GM12878 (cell line): ENCODE data around the gene ZNF444. TPM values are rescaled to one million over a fixed set of nuclear protein-coding genes. Genes with fewer than 3 reads are reported as not detected.

Experiments
- ATAC-seq: fragments of 200-7000 bp; cut with Tn5 transposase; 3 replicates; pipeline ENCODE4 v1.9.1; 2020; ENCODE audit warnings: mild to moderate bottlenecking, moderate library complexity
- BruUV-seq: library from RNA; stranded (reverse); fragments of 400-500 nt; replicated peaks from 2 replicates; lab custom pipeline; 2021; lab: Mats Ljungman, UMichigan
- CTCF ChIA-PET: fragments of 300-600 bp; sonication (Branson Sonifier 250); formaldehyde crosslinking; extraction: SDS; loops from one replicate; lab custom pipeline; 2021; ENCODE audit warnings: inconsistent platforms; lab: Yijun Ruan, JAX
- POLR2A ChIA-PET: fragments of 350-600 bp; formaldehyde crosslinking; extraction: SDS; loops from one replicate; lab custom pipeline; 2021; ENCODE audit warnings: inconsistent platforms; lab: Charles Lee
- RAD21 ChIA-PET: fragments of 300-600 bp; sonication (Branson Sonifier 250); formaldehyde crosslinking; loops from one replicate; lab custom pipeline; 2023; ENCODE audit warnings: antibody characterized with exemption; ENCODE audit not compliant: unreplicated experiment; lab: Charles Lee
- SMC1A ChIA-PET: fragments of 300-600 bp; sonication (Branson Sonifier 250); formaldehyde crosslinking; loops from one replicate; lab custom pipeline; 2023; ENCODE audit not compliant: unreplicated experiment, uncharacterized antibody; lab: Charles Lee
- DNase-seq: peaks from one replicate; pipeline ENCODE4 v3.0.0-alpha.2; 2011; ENCODE audit warnings: low read depth, low spot score
- FAIRE-seq: peaks from 3 replicates; lab custom pipeline; 2011; peaks lifted over from hg19 to GRCh38; lab: Jason Lieb, UNC
- H2AFZ ChIP-seq: 2 replicates; pipeline ENCODE4 v1.6.0; 2011; ENCODE audit warnings: low read depth, low read length, control low read depth; ENCODE audit not compliant: control insufficient read depth
- H3K27ac ChIP-seq: 2 replicates; pipeline ENCODE4 v1.5.1; 2011; ENCODE audit warnings: control low read depth; ENCODE audit not compliant: control insufficient read depth, insufficient read depth
- H3K27me3 ChIP-seq, 2 experiments: replicated peaks in 1 of 2; 2 replicates each; pipeline versions ENCODE4 v1.6.0 to v1.6.1; 2011; ENCODE audit warnings: low read length in 1 of 2; ENCODE audit not compliant: control insufficient read depth in 2 of 2, insufficient read depth in 2 of 2
- H3K36me3 ChIP-seq, 2 experiments: 2 replicates each; pipeline ENCODE4 v1.5.1; 2011; ENCODE audit warnings: low read length in 1 of 2; ENCODE audit not compliant: control insufficient read depth in 2 of 2, insufficient read depth in 2 of 2
- H3K4me1 ChIP-seq: 2 replicates; pipeline ENCODE4 v1.6.1; 2011; ENCODE audit warnings: mild to moderate bottlenecking, low read length, moderate library complexity, mixed read lengths; ENCODE audit not compliant: control insufficient read depth, insufficient read depth
- H3K4me2 ChIP-seq: 2 replicates; pipeline ENCODE4 v1.6.0; 2011; ENCODE audit warnings: control low read depth; ENCODE audit not compliant: control insufficient read depth, insufficient read depth
- H3K4me3 ChIP-seq: fragments of 200-600 bp; sonication (generic); 2 replicates; pipeline ENCODE4 v1.5.1; 2016
- H3K79me2 ChIP-seq: 2 replicates; pipeline ENCODE4 v1.6.0; 2011; ENCODE audit warnings: low read length; ENCODE audit not compliant: control insufficient read depth, insufficient read depth
- H3K9ac ChIP-seq: 2 replicates; pipeline ENCODE4 v1.8.0; 2011; ENCODE audit warnings: low read length, control low read depth, mixed read lengths; ENCODE audit not compliant: control insufficient read depth, insufficient read depth
- H3K9me3 ChIP-seq: replicated peaks from 3 replicates; pipeline ENCODE4 v1.5.1; 2011; ENCODE audit warnings: mild to moderate bottlenecking, low read length; ENCODE audit not compliant: control insufficient read depth, insufficient read depth
- H4K20me1 ChIP-seq: 2 replicates; pipeline ENCODE4 v1.6.0; 2011; ENCODE audit not compliant: control insufficient read depth, insufficient read depth
- BCL11A ChIP-seq: IDR thresholded peaks from 2 replicates; pipeline ENCODE4 v1.6.1; 2011; ENCODE audit warnings: low read depth, low read length
- HSF1 ChIP-seq: fragments of 150-350 bp; IDR thresholded peaks from 2 replicates; pipeline ENCODE4 v1.6.1; 2014; ENCODE audit warnings: mild to moderate bottlenecking, low read depth, low read length
- MYB ChIP-seq: fragments of 150-350 bp; IDR thresholded peaks from 2 replicates; pipeline ENCODE4 v1.6.1; 2014; ENCODE audit warnings: mild to moderate bottlenecking, low read depth, low read length, borderline replicate concordance
- PML ChIP-seq: IDR thresholded peaks from 2 replicates; pipeline ENCODE4 v1.6.1; 2012; ENCODE audit warnings: low read length, inconsistent platforms
- POLR2A ChIP-seq: IDR thresholded peaks from 2 replicates; pipeline ENCODE4 v1.6.1; 2011; ENCODE audit warnings: low read depth, mild to moderate bottlenecking, low read length
- RUNX3 ChIP-seq: IDR thresholded peaks from 2 replicates; pipeline ENCODE4 v1.6.1; 2012; ENCODE audit warnings: low read length, inconsistent platforms
- TCF3 ChIP-seq: IDR thresholded peaks from 2 replicates; pipeline ENCODE4 v1.6.1; 2012; ENCODE audit warnings: low read depth, mild to moderate bottlenecking, low read length, borderline replicate concordance; ENCODE audit not compliant: insufficient read depth
- ZNF207 ChIP-seq: fragments of 450-650 bp; IDR thresholded peaks from 2 replicates; pipeline ENCODE4 v1.6.1; 2014; ENCODE audit warnings: antibody characterized with exemption, mild to moderate bottlenecking, borderline replicate concordance
- ZNF274 ChIP-seq: IDR thresholded peaks from one replicate; pipeline ENCODE4 v1.8.0; 2011; ENCODE audit not compliant: insufficient read length, insufficient read depth
- WGBS: methylation state at CpG from one replicate; pipeline ENCODE4 v1.1.6; 2016; ENCODE audit warnings: low lambda C conversion rate; ENCODE audit not compliant: insufficient replicate concordance, insufficient coverage; ENCODE audit errors: missing lambda C conversion rate; 5-methylcytosine and 5-hydroxymethylcytosine counted together
- in situ Hi-C: fragments of 300-500 bp; cut with MboI; formaldehyde crosslinking; loops from 9 replicates; pipeline ENCODE4 v1.14.3; 2018; ENCODE audit warnings: mixed read lengths
- intact Hi-C: fragments of 100-400 bp; cut with micrococcal nuclease; formaldehyde crosslinking; loops from one replicate; pipeline ENCODE4 v1.14.2; 2022; ENCODE audit not compliant: unreplicated experiment
- polyA plus RNA-seq, 11 experiments: library from polyadenylated mRNA; depleted of rRNA in 4 of 11; unstranded in 6 of 11; stranded (reverse) in 5 of 11; fragments of >200 nt; fragmentation: Nextera tagmentation in 4 of 11; fragmentation: Illumina TruSeq in 1 of 11; extraction: Ambion mirVana in 4 of 11; extraction: Trizol in 1 of 11; gene quantifications; 1 replicate in 1 of 11; 2 replicates in 10 of 11; pipeline versions ENCODE4 v1.2.1 to v1.2.3, GENCODE V29; 2011 to 2016; ENCODE audit warnings: inconsistent platforms in 2 of 11, missing spikeins in 2 of 11, low read depth in 1 of 11
- total RNA-seq, 4 experiments: library from RNA; depleted of rRNA in 3 of 4; stranded (reverse); fragments of >200 nt in 3 of 4; fragmentation: Illumina TruSeq in 1 of 4; extraction: Trizol in 1 of 4; gene quantifications; 2 replicates each; pipeline versions ENCODE4 v1.2.1 to v1.2.3, GENCODE V29; 2013 to 2021
- TF ChIP-seq, protein P1 (sequence below): IDR thresholded peaks from 2 replicates; pipeline ENCODE4 v1.6.1; 2011; ENCODE audit warnings: low read depth, low read length, improper control_type of control experiment, borderline replicate concordance
- TF ChIP-seq, protein P2 (sequence below): fragments of 450-650 bp; IDR thresholded peaks from 2 replicates; pipeline ENCODE4 v1.6.1; 2016; ENCODE audit warnings: mild to moderate bottlenecking

ZNF444 gene
- total and polyA plus RNA-seq, 10 of the 15 experiments (the other 5 are each of a cell fraction or from before 2014, with no cell fraction given): 0.45 to 28.2 (median 11.6) TPM

DNA sequence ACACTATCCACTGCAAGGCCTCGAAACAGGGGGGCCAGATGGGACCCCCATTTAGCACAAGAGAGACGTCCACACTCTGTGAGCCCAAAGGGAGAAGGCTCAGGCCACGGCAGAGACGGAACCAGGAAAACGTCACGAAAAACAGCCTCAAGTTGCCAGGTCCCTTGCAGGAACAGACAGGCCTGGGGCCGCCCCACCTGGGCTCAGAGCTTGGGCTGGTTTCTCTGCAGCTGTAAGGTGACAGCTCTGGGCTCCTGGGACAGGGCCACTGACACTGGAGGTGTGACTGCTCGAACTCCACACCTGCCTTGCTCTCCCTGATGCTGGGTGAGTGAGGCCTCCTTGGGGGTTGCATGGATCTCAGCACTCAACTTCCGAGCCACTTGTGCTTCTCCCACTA, 23.2 kb upstream of the ZNF444 start:
- RAD21 ChIA-PET: no interaction called here

DNA sequence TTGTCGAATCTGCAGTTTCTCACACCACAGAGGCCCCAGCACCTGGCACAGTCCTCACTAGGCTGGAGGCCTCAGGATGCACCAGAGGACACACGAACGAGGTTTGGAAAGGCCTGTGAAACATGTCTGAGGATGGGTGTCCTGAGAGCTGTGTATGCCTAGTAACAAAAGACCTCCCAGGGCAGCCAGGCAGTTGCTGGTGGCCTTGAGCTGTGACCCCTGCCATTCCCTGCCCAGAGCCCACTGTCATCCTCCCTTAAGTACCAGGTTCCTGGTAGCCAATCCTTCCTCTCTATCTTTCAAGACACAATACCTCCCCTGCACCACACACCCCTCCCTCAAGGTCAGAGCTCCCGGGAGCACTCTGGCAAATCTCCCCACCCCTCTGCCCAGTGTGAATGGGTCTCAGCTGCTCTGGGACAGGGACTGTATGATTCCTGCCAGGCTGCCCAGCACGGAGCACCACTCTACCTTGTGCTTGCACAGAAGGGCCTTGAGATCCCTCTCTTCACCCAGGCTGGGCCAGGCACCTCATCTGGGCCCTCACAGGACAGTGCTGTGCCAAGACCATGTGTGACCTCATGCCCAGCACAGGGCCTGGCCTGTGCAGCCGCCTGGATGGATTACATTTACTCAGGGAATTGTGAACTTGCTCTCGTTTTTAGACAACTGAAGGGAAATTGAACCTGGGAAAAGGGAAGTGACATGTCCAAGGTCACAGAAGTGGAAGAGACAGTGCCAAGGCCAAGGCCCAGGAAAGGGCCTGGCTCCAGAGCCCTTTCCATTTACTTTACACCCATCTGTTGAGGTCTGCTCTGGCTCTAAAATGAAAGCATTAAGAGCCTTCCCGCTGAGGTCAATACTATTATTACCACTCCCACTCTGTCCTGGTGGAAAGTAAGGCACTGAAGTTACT, 22.2 kb upstream of the ZNF444 start:
- H3K27me3 ChIP-seq: no peaks in the 10 kb centered on the region
- in situ Hi-C loops: no loop called here
- H3K36me3 ChIP-seq: peaks cover 1 to 3% of the 10 kb centered on the region in 2 experiments; a peak in 2 of 4 replicates
- ChIA-PET CTCF (no interaction called here), SMC1A (no interaction called here), RAD21 (no interaction called here), POLR2A (no interaction called here)
- peaks cover 59% of the 10 kb centered on the region for H3K79me2 ChIP-seq
- intact Hi-C loops: no loop called here
- H3K27ac ChIP-seq: peak overlapping the region; percentile 92
- H2AFZ ChIP-seq: no peak overlapping the region
- ATAC-seq: no peak
- BruUV-seq: no TSS peak
- H3K9me3 ChIP-seq: no peaks in the 10 kb centered on the region
- H3K4me2 ChIP-seq: peak overlapping the region; percentile 90
- peaks cover 14% of the 10 kb centered on the region; the same call in 1 of the 2 replicates for H3K4me1 ChIP-seq
- no peak for FAIRE-seq
- H3K4me3 ChIP-seq: peak overlapping the region; percentile 90
- 59% methylated on average over 8 of the region's 8 CpGs for WGBS
- no peak for DNase-seq
- H4K20me1 ChIP-seq: no peaks in the 10 kb centered on the region
- H3K9ac ChIP-seq: peak overlapping the region; percentile 95
- TF ChIP-seq HSF1 (no peak), RUNX3 (no peak), TCF3 (no peak), MYB (no peak), ZNF207 (no peak), PML (no peak), POLR2A (peak; percentile 19; the same call in 1 of the 2 replicates)
- TF ChIP-seq, protein P1, sequence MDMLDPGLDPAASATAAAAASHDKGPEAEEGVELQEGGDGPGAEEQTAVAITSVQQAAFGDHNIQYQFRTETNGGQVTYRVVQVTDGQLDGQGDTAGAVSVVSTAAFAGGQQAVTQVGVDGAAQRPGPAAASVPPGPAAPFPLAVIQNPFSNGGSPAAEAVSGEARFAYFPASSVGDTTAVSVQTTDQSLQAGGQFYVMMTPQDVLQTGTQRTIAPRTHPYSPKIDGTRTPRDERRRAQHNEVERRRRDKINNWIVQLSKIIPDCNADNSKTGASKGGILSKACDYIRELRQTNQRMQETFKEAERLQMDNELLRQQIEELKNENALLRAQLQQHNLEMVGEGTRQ: no peak
- TF ChIP-seq, protein P2, sequence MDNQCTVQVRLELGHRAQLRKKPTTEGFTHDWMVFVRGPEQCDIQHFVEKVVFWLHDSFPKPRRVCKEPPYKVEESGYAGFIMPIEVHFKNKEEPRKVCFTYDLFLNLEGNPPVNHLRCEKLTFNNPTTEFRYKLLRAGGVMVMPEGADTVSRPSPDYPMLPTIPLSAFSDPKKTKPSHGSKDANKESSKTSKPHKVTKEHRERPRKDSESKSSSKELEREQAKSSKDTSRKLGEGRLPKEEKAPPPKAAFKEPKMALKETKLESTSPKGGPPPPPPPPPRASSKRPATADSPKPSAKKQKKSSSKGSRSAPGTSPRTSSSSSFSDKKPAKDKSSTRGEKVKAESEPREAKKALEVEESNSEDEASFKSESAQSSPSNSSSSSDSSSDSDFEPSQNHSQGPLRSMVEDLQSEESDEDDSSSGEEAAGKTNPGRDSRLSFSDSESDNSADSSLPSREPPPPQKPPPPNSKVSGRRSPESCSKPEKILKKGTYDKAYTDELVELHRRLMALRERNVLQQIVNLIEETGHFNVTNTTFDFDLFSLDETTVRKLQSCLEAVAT: no peak

More for the DNA sequence above, 23.2 kb upstream of the ZNF444 start:
- WGBS: 78% methylated on average over 9 of the region's 9 CpGs
- TF ChIP-seq ZNF274 (no peak), BCL11A (no peak)
- Histone ChIP-seq H3K27ac (no peak overlapping the region), H3K4me2 (no peak overlapping the region; the same call in 1 of the 2 replicates), H3K79me2 (peaks cover 67% of the 10 kb centered on the region), H2AFZ (no peak overlapping the region), H3K9me3 (no peaks in the 10 kb centered on the region), H3K27me3 (no peaks in the 10 kb centered on the region), H3K4me1 (peaks cover 22% of the 10 kb centered on the region), H4K20me1 (no peaks in the 10 kb centered on the region), H3K36me3 (peaks cover 1 to 3% of the 10 kb centered on the region in 2 experiments; a peak in 2 of 4 replicates), H3K4me3 (no peak overlapping the region), H3K9ac (no peak overlapping the region)
- no peak for DNase-seq
- CTCF ChIA-PET: no interaction called here
- intact Hi-C loops: no loop called here
- SMC1A ChIA-PET: no interaction called here
- in situ Hi-C loops: no loop called here
- no peak for ATAC-seq
- BruUV-seq: no TSS peak
- no peak for FAIRE-seq
- POLR2A ChIA-PET: no interaction called here
